ENCODE measurements around the gene RELA. TPM values are rescaled to one million over a fixed set of nuclear protein-coding genes. Genes with fewer than 3 reads are reported as not detected.

Gene RELA
- polyA plus RNA-seq, 3 donors = 21.3 to 67.9 (median 30.9) TPM

- Histone ChIP-seq H3K27me3 (ENCODE audit: control insufficient read depth in 2 of 2, insufficient read depth in 2 of 2, low read length in 2 of 2) (no peaks in the 10 kb centered on the region), H3K36me3 (replicated peaks in 1 of 2; ENCODE audit: control insufficient read depth in 1 of 2, insufficient read depth in 2 of 2, low read length in 2 of 2) (peaks cover 72 to 85% of the 10 kb centered on the region in 2 donors), H3K4me2 (replicated peaks; ENCODE audit: extremely low read depth, low read length, poor library complexity, severe bottlenecking) (no peak overlapping the region), H3K79me2 (ENCODE audit: insufficient read depth, low read length) (peaks cover 65% of the 10 kb centered on the region), H3K4me1 (ENCODE audit: control insufficient read depth in 1 of 2, insufficient read depth in 2 of 2, low read length in 2 of 2) (peaks cover 25 to 32% of the 10 kb centered on the region in 2 donors), H3K4me3 (replicated peaks in 1 of 3; ENCODE audit: low read depth in 2 of 3, low read length in 3 of 3) (no peak overlapping the region), H4K20me1 (ENCODE audit: insufficient read depth, low read length) (peaks cover 100% of the 10 kb centered on the region), H3K9ac (ENCODE audit: insufficient read depth, low read length, poor library complexity, severe bottlenecking) (no peak overlapping the region), H2AFZ (ENCODE audit: insufficient read depth, low read depth, low read length, poor library complexity, severe bottlenecking) (no peak overlapping the region), H3K27ac (ENCODE audit: low read depth in 1 of 2, low read length in 2 of 2) (no peak overlapping the region), H3K9me3 (replicated peaks in 1 of 2; ENCODE audit: control insufficient read depth in 1 of 2, insufficient read depth in 1 of 2, low read length in 2 of 2) (no peaks in the 10 kb centered on the region)
- no peak for TF ChIP-seq CTCF (IDR thresholded peaks at IDR 0.05)
- WGBS (ENCODE audit: insufficient coverage) = 95% methylated on average over 61 of the region's 67 CpGs
- intact Hi-C loops (cut with micrococcal nuclease) = no loop called here
- H3K27ac Mint-ChIP-seq = peak overlapping the region in 1 of 7 donors; percentile 46
- H3K27me3 Mint-ChIP-seq (ENCODE audit: low read depth in 3 of 3) = no peaks in the 10 kb centered on the region
- H3K4me3 Mint-ChIP-seq = no peak overlapping the region
- peaks cover 77 to 90% of the 10 kb centered on the region in 2 donors for H3K36me3 Mint-ChIP-seq
- H3K4me1 Mint-ChIP-seq = peaks cover 27% of the 10 kb centered on the region
- no peak for DNase-seq
- H3K9me3 Mint-ChIP-seq = peaks cover 0 to 2% (median 0%) of the 10 kb centered on the region in 7 donors
These were observed 55.7 kb downstream of the RELA start for GRCh38 chr11:65606876-65607613.

- Histone ChIP-seq H3K4me1 (ENCODE audit: control insufficient read depth in 1 of 2, insufficient read depth in 2 of 2, low read length in 2 of 2) (peaks cover 0 to 4% of the 10 kb centered on the region in 2 donors), H3K9me3 (replicated peaks in 1 of 2; ENCODE audit: control insufficient read depth in 1 of 2, insufficient read depth in 1 of 2, low read length in 2 of 2) (no peaks in the 10 kb centered on the region), H3K36me3 (replicated peaks in 1 of 2; ENCODE audit: control insufficient read depth in 1 of 2, insufficient read depth in 2 of 2, low read length in 2 of 2) (peaks cover 84 to 100% of the 10 kb centered on the region in 2 donors), H3K9ac (ENCODE audit: insufficient read depth, low read length, poor library complexity, severe bottlenecking) (no peak overlapping the region), H3K27ac (ENCODE audit: low read depth in 1 of 2, low read length in 2 of 2) (no peak overlapping the region), H3K79me2 (ENCODE audit: insufficient read depth, low read length) (peaks cover 37% of the 10 kb centered on the region), H3K27me3 (ENCODE audit: control insufficient read depth in 2 of 2, insufficient read depth in 2 of 2, low read length in 2 of 2) (no peaks in the 10 kb centered on the region), H4K20me1 (ENCODE audit: insufficient read depth, low read length) (peaks cover 97% of the 10 kb centered on the region), H2AFZ (ENCODE audit: insufficient read depth, low read depth, low read length, poor library complexity, severe bottlenecking) (no peak overlapping the region), H3K4me2 (replicated peaks; ENCODE audit: extremely low read depth, low read length, poor library complexity, severe bottlenecking) (no peak overlapping the region), H3K4me3 (replicated peaks in 1 of 3; ENCODE audit: low read depth in 2 of 3, low read length in 3 of 3) (no peak overlapping the region)
- no peak for DNase-seq
- Mint-ChIP-seq H3K9me3 (peaks cover 0 to 2% (median 0%) of the 10 kb centered on the region in 7 donors), H3K27ac (peak overlapping the region in 1 of 7 donors; percentile 41), H3K4me3 (no peak overlapping the region), H3K4me1 (peaks cover 3% of the 10 kb centered on the region), H3K36me3 (peaks cover 78 to 93% of the 10 kb centered on the region in 2 donors), H3K27me3 (ENCODE audit: low read depth in 3 of 3) (no peaks in the 10 kb centered on the region)
- TF ChIP-seq CTCF (IDR thresholded peaks at IDR 0.05) = no peak
- 100% methylated on average over 1 of the region's 1 CpG for WGBS (ENCODE audit: insufficient coverage)
- intact Hi-C loops (cut with micrococcal nuclease) = no loop called here
These were observed 58.5 kb downstream of the RELA start for GRCh38 chr11:65604258-65604657.

Small RNAs within 50 kb of the gene (small RNA-seq; reads per million reads assigned to genes)
- gene MIR4489 (ENCODE audit: insufficient read length, low read depth) (not detected), gene MIR4690 (ENCODE audit: insufficient read length, low read depth) (not detected), gene RN7SL309P (ENCODE audit: insufficient read length, low read depth) (not detected)

Other genes starting within 250 kb of the RELA start
- gene NEAT1, start 240.1 kb downstream of the RELA start, polyA plus RNA-seq = 100 to 1,000 TPM in 1 of 3 donors, 1 to 10 TPM in 1, under 1 TPM in 1; 0.90 to 293 (median 1.3) TPM
- gene MALAT1, start 163.9 kb downstream of the RELA start, polyA plus RNA-seq = 100 to 1,000 TPM; 263 to 815 (median 554) TPM
- 10 to 100 TPM; 18.6 to 71.6 (median 29.7) TPM for gene SCYL1, start 137.8 kb downstream of the RELA start, polyA plus RNA-seq
- gene LTBP3, start 104.6 kb downstream of the RELA start, polyA plus RNA-seq = 10 to 100 TPM in 1 of 3 donors, 1 to 10 TPM in 2; 3.4 to 19.4 (median 4.6) TPM
- gene ZNRD2, start 92.4 kb downstream of the RELA start, polyA plus RNA-seq = 10 to 100 TPM; 48.5 to 65.1 (median 56.2) TPM
- 100 to 1,000 TPM in 1 of 3 donors, 10 to 100 TPM in 2; 51.3 to 139 (median 70.8) TPM for gene FAM89B, start 90.4 kb downstream of the RELA start, polyA plus RNA-seq
- 100 to 1,000 TPM in 1 of 3 donors, 10 to 100 TPM in 2; 29.6 to 507 (median 42.6) TPM for gene EHBP1L1, start 86.9 kb downstream of the RELA start, polyA plus RNA-seq
- 1 to 10 TPM in 1 of 3 donors, not detected in 2; 4.3 TPM for gene KCNK7, start 67.1 kb downstream of the RELA start, polyA plus RNA-seq
- 100 to 1,000 TPM in 1 of 3 donors, 10 to 100 TPM in 2; 20.8 to 116 (median 32.0) TPM for gene MAP3K11, start 48.7 kb downstream of the RELA start, polyA plus RNA-seq
- 10 to 100 TPM in 1 of 3 donors, 1 to 10 TPM in 1, under 1 TPM in 1; 0.58 to 36.4 (median 1.7) TPM for gene PCNX3, start 47.1 kb downstream of the RELA start, polyA plus RNA-seq
- gene SIPA1, start 24.8 kb downstream of the RELA start, polyA plus RNA-seq = 100 to 1,000 TPM in 1 of 3 donors, 10 to 100 TPM in 2; 83.4 to 110 (median 86.5) TPM
- 10 to 100 TPM; 32.5 to 48.7 (median 33.1) TPM for gene KAT5, start 49.3 kb upstream of the RELA start, polyA plus RNA-seq
- 100 to 1,000 TPM in 1 of 3 donors, 10 to 100 TPM in 2; 33.3 to 131 (median 95.2) TPM for gene RNASEH2C, start 57.9 kb upstream of the RELA start, polyA plus RNA-seq
- gene AP5B1, start 118.1 kb upstream of the RELA start, polyA plus RNA-seq = 10 to 100 TPM; 33.7 to 46.4 (median 35.1) TPM
- under 1 TPM in 1 of 3 donors, not detected in 2; 0.08 TPM for gene OVOL1, start 124.1 kb upstream of the RELA start, polyA plus RNA-seq
- gene SNX32, start 171.0 kb upstream of the RELA start, polyA plus RNA-seq = under 1 TPM; 0.07 to 0.40 (median 0.12) TPM
- 1,000 to 10,000 TPM; 1,281 to 2,233 (median 1,889) TPM for gene CFL1, start 195.3 kb upstream of the RELA start, polyA plus RNA-seq
- 10 to 100 TPM; 15.0 to 87.5 (median 16.4) TPM for gene MUS81, start 197.5 kb upstream of the RELA start, polyA plus RNA-seq
- gene EFEMP2, start 209.9 kb upstream of the RELA start, polyA plus RNA-seq = 10 to 100 TPM in 1 of 3 donors, under 1 TPM in 1, not detected in 1; 0.44 to 14.7 TPM
- gene CTSW, start 216.9 kb upstream of the RELA start, polyA plus RNA-seq = 1 to 10 TPM in 1 of 3 donors, under 1 TPM in 2; 0.71 to 1.3 (median 0.78) TPM
- gene FIBP, start 225.6 kb upstream of the RELA start, polyA plus RNA-seq = 100 to 1,000 TPM in 2 of 3 donors, 10 to 100 TPM in 1; 79.1 to 109 (median 101) TPM
- gene CCDC85B, start 227.8 kb upstream of the RELA start, polyA plus RNA-seq = 10 to 100 TPM; 20.8 to 35.2 (median 24.4) TPM
- 10 to 100 TPM in 1 of 3 donors, 1 to 10 TPM in 2; 2.5 to 28.2 (median 2.5) TPM for gene FOSL1, start 237.5 kb upstream of the RELA start, polyA plus RNA-seq

Measured in CD14-positive monocyte (primary cell).